ENCODE data around the gene MICAL2. TPM values are rescaled to one million over a fixed set of nuclear protein-coding genes. Genes with fewer than 3 reads are reported as not detected.

MICAL2 gene
- total RNA-seq, 4 donors from 2014 or later = 109 to 197 (median 183) TPM

DNA sequence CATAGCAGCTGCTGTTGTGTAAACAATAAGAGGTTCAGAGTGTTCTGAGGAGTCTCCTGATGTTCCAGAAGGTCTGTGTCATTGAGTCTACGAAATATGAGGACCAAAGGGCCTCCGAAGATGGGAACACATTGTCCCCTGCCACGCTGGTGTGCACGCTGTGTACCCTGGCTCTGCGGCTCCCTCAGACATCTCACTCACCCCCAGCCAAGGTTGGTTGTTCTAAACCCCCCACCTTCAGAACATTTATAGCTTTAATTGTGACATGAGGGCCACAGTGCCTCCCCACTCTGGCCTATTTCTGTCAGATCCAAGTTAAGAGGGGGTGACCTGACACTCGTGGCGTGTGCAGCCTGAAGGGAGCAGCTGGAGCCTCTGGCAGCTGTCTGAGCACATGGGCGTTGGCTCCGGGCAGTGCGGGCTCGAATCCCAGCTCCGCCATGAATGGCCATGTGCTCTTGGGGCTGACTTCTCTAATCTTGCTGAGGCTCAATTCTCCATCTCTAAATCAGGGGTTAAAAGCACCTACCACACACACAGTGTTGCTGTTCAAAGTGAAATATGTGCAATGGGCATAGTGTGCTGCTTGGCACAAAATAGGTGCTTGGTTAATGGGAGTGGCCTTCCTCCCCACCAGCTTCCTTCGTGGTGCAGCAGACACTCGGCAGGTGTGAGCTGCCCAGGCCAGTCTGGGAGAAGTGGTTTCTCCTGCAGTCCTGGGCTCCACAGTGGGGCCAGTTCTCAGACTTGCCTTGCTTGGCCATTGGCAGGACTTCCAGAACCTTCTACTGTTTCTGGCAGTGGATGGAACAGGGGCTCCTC, 39.7 kb upstream of the MICAL2 start:
- TF ChIP-seq, protein P1, sequence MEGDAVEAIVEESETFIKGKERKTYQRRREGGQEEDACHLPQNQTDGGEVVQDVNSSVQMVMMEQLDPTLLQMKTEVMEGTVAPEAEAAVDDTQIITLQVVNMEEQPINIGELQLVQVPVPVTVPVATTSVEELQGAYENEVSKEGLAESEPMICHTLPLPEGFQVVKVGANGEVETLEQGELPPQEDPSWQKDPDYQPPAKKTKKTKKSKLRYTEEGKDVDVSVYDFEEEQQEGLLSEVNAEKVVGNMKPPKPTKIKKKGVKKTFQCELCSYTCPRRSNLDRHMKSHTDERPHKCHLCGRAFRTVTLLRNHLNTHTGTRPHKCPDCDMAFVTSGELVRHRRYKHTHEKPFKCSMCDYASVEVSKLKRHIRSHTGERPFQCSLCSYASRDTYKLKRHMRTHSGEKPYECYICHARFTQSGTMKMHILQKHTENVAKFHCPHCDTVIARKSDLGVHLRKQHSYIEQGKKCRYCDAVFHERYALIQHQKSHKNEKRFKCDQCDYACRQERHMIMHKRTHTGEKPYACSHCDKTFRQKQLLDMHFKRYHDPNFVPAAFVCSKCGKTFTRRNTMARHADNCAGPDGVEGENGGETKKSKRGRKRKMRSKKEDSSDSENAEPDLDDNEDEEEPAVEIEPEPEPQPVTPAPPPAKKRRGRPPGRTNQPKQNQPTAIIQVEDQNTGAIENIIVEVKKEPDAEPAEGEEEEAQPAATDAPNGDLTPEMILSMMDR (IDR thresholded peaks at IDR 0.05) = no peak
- TF ChIP-seq POLR2A (IDR thresholded peaks at IDR 0.05) = no peak

DNA sequence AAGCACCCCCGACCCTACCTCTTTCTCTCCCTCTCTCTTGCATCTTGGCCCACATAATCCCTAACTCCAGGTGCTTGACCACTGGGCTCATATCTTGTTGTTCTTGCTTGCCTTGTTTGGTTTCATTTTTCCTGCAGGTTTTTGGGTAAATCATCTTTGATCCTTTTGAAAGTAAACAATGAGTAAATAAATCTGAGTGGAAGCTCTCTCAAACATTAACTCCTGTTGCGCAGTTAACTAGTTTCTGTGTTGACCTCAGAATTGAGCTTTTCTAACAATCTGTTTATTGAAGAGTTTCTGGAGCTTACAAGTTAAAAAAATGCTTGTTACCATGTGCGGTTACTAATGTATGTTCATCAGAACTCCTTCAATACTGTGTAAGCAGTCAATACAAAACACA, 38.8 kb upstream of the MICAL2 start:
- no peak for TF ChIP-seq POLR2A (IDR thresholded peaks at IDR 0.05)
- TF ChIP-seq, protein P1 (IDR thresholded peaks at IDR 0.05) = no peak
- no peaks in the 10 kb centered on the region for H3K36me3 ChIP-seq
- no peaks in the 10 kb centered on the region for H3K27me3 ChIP-seq
- H3K4me1 ChIP-seq = peaks cover 0 to 8% (median 0%) of the 10 kb centered on the region in 4 donors
- peak overlapping the region in 2 of 4 donors; percentile 72 to 75 for H3K27ac ChIP-seq
- no peak for DNase-seq
- H3K9me3 ChIP-seq = no peaks in the 10 kb centered on the region
- no peak overlapping the region for H3K4me3 ChIP-seq

More for the DNA sequence above, 39.7 kb upstream of the MICAL2 start:
- peaks cover 0 to 12% (median 0%) of the 10 kb centered on the region in 4 donors for H3K4me1 ChIP-seq
- H3K36me3 ChIP-seq = no peaks in the 10 kb centered on the region
- H3K27me3 ChIP-seq = no peaks in the 10 kb centered on the region
- no peak overlapping the region for H3K4me3 ChIP-seq
- peak overlapping the region in 3 of 4 donors; percentile 34 to 75 (median 72) for H3K27ac ChIP-seq
- no peaks in the 10 kb centered on the region for H3K9me3 ChIP-seq
- peak in 1 of 3 donors; percentile 66 for DNase-seq

DNA sequence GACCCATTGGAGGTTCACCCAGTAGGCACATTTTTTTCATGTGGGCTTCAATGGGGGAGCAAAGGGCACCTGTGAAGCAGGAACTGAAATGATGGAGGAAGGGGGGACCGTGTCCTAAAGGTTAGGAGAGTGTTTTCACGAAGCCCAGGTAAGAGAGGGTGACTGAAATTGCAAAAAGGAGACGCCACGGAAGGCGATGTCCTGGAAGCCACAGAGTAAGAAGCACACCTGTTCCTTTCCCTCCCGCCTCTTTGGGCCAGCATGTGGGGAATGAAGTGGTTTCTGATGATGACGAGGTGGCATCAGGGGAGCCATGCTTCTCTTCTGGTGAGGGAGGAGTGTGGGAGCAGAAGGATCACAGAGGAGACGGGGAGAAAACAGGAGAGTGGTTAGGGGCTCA, 37.0 kb upstream of the MICAL2 start:
- Histone ChIP-seq H3K4me3 (no peak overlapping the region), H3K4me1 (no peaks in the 10 kb centered on the region), H3K27me3 (no peaks in the 10 kb centered on the region), H3K9me3 (no peaks in the 10 kb centered on the region), H3K27ac (no peak overlapping the region), H3K36me3 (no peaks in the 10 kb centered on the region)
- DNase-seq = peak in 1 of 3 donors; percentile 21
- TF ChIP-seq POLR2A (IDR thresholded peaks at IDR 0.05) = no peak
- TF ChIP-seq, protein P1 (IDR thresholded peaks at IDR 0.05) = no peak

- DNase-seq = peak in 1 of 3 donors; percentile 38
- TF ChIP-seq POLR2A (IDR thresholded peaks at IDR 0.05) = no peak
- TF ChIP-seq, protein P1 (IDR thresholded peaks at IDR 0.05) = no peak
- no peak overlapping the region for H3K27ac ChIP-seq
Measured at GRCh38 chr11:12073886-12074285, 36.5 kb upstream of the MICAL2 start.

DNA sequence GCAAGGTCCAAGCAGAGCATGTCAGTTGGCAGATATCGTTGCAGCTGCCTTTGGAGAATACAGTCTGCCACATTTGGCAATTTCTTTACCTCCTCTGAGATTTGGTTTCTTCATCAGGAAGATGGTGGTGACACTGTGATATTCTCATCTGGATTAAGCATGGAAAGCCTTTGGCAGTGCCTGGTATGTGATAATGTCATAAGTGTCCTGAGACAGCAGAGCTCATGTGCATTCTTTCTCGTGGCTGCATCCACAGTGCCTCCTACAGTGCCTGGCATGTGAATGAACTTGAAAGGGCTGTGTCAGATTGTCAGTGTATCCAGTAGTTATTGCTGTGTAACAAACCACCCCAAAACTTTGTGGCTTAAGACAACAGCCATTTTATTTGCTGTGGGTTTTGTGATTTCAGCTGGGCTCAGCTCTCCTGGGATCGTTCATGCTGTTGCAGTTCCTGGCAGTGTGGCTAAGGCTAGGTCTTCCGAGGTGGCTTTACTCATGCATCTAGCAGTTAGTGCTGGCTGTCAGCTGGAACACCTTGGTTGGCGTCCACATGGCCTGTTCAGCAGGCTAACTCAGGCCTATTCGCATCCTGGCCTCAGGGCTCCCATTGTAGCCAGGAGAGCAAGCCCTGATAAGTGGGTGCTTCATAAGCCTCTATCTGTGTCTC, 35.7 kb upstream of the MICAL2 start:
- Histone ChIP-seq H3K4me1 (no peaks in the 10 kb centered on the region), H3K9me3 (no peaks in the 10 kb centered on the region), H3K27me3 (no peaks in the 10 kb centered on the region), H3K36me3 (no peaks in the 10 kb centered on the region), H3K27ac (no peak overlapping the region), H3K4me3 (no peak overlapping the region)
- peak in 1 of 3 donors; percentile 11 for DNase-seq
- TF ChIP-seq, protein P1 (IDR thresholded peaks at IDR 0.05) = no peak
- TF ChIP-seq POLR2A (IDR thresholded peaks at IDR 0.05) = no peak

More at GRCh38 chr11:12073886-12074285, 36.5 kb upstream of the MICAL2 start:
- H3K36me3 ChIP-seq = no peaks in the 10 kb centered on the region
- H3K27me3 ChIP-seq = no peaks in the 10 kb centered on the region
- no peaks in the 10 kb centered on the region for H3K9me3 ChIP-seq
- H3K4me3 ChIP-seq = no peak overlapping the region
- no peaks in the 10 kb centered on the region for H3K4me1 ChIP-seq
